Stimulated activated memory B cell treated with anti-CD40 and anti-IgM and Interleukin-4, amounts not matched to agents 10 μg/mL and 1 μg/mL and 100 μg/mL, for 72 hours (primary cell): ENCODE results near the gene LRRC74B.
"Not testable (repeated sequence)": the region's sequence is repeated elsewhere in the genome, so short reads cannot be mapped to it uniquely, and the experiment has no call there.

Source experiments
- ATAC-seq: fragments of 150-1000 bp; cut with Tn5 transposase; 2 replicates; pipeline ENCODE4 v1.10.0; 2021
- H3K27ac Mint-ChIP-seq: one replicate; pipeline ENCODE4 v1.8.0; 2022; ENCODE audit warnings: mild to moderate bottlenecking, mixed read lengths
- H3K27me3 Mint-ChIP-seq: one replicate; pipeline ENCODE4 v1.8.0; 2022; ENCODE audit warnings: mixed read lengths
- H3K36me3 Mint-ChIP-seq: one replicate; pipeline ENCODE4 v1.8.0; 2022; ENCODE audit warnings: mixed read lengths
- H3K4me1 Mint-ChIP-seq: one replicate; pipeline ENCODE4 v1.8.0; 2022; ENCODE audit warnings: mixed read lengths
- H3K4me3 Mint-ChIP-seq: one replicate; pipeline ENCODE4 v1.8.0; 2022; ENCODE audit warnings: mild to moderate bottlenecking, moderate library complexity, mixed read lengths
- H3K9me3 Mint-ChIP-seq: one replicate; pipeline ENCODE4 v1.8.0; 2022; ENCODE audit warnings: mixed read lengths

The LRRC74B gene

GRCh38 chr22:21039158-21039557 is 6.6 kb upstream of the LRRC74B start:
- not testable (repeated sequence) for H3K27ac Mint-ChIP-seq, ATAC-seq, H3K36me3 Mint-ChIP-seq, H3K4me3 Mint-ChIP-seq, H3K9me3 Mint-ChIP-seq
- Mint-ChIP-seq H3K4me1 (peaks cover 15% of the 10 kb centered on the region), H3K27me3 (peaks cover 42% of the 10 kb centered on the region)

DNA sequence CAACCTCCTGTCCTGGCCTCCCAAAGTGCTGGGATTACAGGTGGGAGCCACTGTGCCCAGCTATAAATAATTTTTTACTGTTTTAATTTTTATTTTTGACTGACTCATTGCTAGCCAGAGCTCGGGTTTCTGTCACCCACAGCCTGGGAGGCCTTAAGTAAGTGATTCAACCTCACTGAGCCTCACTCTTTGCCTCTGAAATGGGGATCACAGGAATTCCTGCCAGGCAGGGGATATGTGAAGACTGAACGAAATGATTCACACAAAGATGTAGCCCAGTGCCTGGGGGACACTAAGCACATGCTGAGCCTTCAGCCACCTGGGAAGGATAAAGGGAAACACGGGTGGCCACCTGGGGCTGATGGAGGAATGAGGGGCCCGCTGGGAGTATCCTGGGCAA is 3.8 kb upstream of the LRRC74B start:
- ATAC-seq, result no peak
- no peak overlapping the region for H3K4me3 Mint-ChIP-seq
- no peaks in the 10 kb centered on the region for H3K36me3 Mint-ChIP-seq
- no peaks in the 10 kb centered on the region for H3K9me3 Mint-ChIP-seq
- peaks cover 33% of the 10 kb centered on the region for H3K4me1 Mint-ChIP-seq
- H3K27me3 Mint-ChIP-seq, result peaks cover 53% of the 10 kb centered on the region
- H3K27ac Mint-ChIP-seq, result no peak overlapping the region

DNA sequence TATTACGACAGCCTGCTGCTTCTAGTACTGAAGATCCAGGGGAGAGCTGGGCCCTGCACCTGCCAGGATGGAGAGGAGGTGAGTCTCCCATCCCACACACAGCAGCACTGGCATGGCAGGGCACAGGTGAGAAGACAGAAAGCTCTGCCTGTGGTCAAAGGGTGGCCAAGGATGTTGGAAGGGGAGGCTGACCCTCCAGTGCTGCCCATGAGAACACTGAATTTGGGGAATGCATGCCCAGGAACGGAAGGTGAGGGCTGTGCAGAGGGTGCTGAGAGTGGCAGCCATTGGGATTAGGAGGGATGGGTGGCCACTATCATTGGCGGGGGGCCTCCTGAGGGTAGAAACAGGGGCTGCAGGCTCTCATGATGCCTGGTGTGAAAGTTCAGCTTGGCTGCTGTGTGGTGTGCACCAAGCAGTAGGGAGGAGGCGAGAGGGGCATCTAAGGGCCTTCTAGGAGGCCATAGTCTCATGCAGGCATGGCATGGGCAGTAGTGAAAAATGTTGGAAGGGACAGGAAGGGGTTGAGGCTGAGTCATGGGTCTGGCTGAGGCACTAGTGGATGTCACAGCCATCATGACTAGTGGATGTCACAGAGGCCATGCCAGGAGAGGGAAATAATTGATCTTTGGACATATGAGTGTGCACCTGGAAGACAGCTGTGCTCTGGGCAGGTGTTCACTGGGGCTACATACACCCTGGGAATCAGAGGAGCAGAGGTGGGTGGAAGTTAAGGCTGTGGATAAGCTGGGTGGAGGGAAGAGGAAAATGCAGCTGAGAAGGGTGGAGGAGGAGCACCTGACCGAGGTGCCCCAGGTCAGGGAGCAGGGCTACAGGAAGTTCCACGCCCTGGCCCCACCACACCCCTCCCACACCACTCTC is 2.5 kb upstream of the LRRC74B start:
- Mint-ChIP-seq H3K36me3 (no peaks in the 10 kb centered on the region), H3K27me3 (peaks cover 53% of the 10 kb centered on the region), H3K9me3 (no peaks in the 10 kb centered on the region), H3K4me1 (peaks cover 33% of the 10 kb centered on the region), H3K27ac (no peak overlapping the region), H3K4me3 (no peak overlapping the region)
- ATAC-seq, result no peak

DNA sequence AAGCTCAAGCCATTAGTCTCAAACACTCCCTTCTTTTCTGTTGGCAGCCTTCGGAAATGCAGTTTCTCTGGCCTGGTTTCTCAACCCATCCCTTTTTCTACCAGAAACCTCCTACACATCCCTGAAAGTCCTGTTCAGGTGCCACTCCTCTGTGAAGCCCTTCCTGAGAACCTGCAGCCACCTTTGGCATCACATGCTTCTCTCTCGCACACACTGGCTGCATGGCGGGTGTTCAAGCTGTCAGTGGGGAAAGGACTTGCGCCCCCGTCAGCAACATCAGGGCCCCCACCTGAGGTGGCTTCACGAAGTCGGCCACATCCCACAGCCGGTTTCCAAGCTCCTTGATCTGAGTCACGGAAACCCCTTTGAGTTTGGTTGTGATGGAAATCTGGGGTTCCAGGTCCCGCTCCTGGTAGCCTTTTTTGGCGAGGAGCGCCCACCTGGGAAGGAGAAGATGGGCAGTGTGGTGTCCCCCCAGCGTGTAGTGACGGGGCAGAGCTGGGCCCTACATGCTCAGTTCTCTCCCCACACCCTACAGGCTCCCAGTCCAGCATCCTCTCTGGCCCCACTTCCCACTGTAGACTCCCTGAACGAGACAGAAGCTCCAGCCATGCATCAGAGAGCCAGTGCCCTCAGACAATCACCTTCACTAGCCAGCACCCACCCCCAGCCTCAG is 1.7 kb upstream of the LRRC74B start:
- no peak for ATAC-seq
- Mint-ChIP-seq H3K27me3 (peaks cover 53% of the 10 kb centered on the region), H3K4me1 (peaks cover 33% of the 10 kb centered on the region), H3K9me3 (no peaks in the 10 kb centered on the region), H3K4me3 (no peak overlapping the region), H3K36me3 (no peaks in the 10 kb centered on the region), H3K27ac (no peak overlapping the region)

DNA sequence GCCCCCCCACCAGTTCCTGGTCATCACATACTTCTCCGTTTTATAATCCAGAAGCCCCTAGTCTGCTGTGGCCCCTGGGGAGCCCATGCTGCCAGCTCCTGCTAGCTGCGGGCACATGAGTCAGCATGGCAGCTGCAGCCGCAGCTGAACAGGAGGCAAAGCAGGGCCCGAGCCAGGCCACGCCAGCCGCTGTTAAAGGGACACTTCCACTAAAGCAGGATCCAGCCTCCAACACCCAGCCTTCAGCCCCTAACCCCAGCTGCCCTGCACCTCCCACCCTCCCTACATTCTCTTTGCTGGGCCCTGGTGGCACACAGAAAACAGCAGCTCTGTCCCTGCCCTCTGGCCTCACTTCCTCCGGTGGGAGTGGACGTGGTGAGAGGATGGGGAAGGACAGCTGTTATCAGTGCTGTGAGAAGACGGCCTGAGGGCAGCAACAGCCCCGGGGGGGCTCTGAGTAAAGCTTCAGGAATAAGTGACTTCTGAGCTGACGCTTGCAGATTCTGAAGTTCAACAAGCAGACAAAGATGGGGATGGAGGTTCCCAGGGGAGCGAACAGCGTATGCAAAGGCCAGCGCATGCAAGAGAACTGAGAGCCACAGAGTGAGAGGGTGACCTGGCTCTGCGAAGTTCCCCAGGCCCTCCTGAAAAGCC is 688 bp upstream of the LRRC74B start:
- Mint-ChIP-seq H3K4me1 (peaks cover 33% of the 10 kb centered on the region), H3K36me3 (no peaks in the 10 kb centered on the region), H3K27ac (peak overlapping the region; percentile 78), H3K9me3 (no peaks in the 10 kb centered on the region), H3K27me3 (peaks cover 47% of the 10 kb centered on the region), H3K4me3 (peak overlapping the region; percentile 88)
- peak; percentile 49 for ATAC-seq

DNA sequence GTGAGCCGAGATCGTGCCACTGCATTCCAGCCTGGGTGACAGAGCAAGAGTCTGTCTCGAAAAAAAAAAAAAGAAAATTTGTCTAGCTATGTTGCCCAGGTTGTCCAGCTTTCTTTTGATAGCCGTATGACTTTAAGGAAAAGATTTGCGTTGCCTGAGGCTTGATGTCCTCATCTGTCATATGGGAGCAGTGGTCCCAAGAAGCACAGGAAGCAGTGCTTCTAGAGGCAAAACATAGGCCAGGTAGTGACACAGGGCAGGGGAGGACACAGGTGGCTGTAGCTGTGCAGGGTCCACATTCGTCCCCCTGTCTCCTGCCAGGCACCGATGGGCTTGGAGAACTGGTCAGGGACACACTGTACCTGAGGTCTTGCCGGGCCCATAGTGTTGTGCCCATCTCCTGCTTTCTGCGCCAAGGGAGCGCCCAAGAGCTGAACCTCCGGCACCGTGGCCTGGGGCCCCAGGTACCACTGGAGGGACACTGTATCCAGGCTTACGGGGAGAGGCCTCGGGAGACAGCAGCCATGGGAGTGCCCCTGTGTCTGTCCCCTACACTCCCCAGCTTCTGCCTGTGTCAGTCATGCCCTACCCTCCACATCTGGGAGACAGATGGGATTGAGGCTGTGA is 1.4 kb downstream of the LRRC74B start:
- H3K36me3 Mint-ChIP-seq, result no peaks in the 10 kb centered on the region
- peaks cover 39% of the 10 kb centered on the region for H3K4me1 Mint-ChIP-seq
- no peak for ATAC-seq
- no peak overlapping the region for H3K4me3 Mint-ChIP-seq
- no peaks in the 10 kb centered on the region for H3K9me3 Mint-ChIP-seq
- H3K27ac Mint-ChIP-seq, result no peak overlapping the region
- peaks cover 48% of the 10 kb centered on the region for H3K27me3 Mint-ChIP-seq

DNA sequence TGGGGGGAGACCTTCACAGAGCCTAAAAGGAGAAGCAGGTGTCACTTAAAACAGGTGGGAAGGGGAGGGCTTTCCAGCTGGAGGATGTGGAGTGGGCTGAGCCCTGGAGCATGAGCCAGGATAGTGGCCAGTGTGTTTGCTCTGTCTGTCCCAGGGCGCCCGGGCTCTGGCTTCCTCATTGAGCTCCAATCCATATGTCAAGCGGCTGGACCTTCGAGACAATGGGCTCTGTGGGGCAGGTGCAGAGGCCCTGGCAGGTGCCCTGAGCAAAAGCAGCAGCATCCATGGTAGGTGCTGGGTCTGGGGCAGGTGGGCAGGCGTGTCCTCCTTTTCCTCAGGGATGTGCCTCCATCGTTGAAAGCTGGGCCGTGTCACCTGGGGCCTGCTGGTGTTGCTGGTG is 2.0 kb downstream of the LRRC74B start:
- Mint-ChIP-seq H3K27ac (no peak overlapping the region), H3K4me1 (peaks cover 39% of the 10 kb centered on the region), H3K36me3 (no peaks in the 10 kb centered on the region), H3K27me3 (peaks cover 44% of the 10 kb centered on the region), H3K9me3 (no peaks in the 10 kb centered on the region), H3K4me3 (no peak overlapping the region)
- no peak for ATAC-seq

DNA sequence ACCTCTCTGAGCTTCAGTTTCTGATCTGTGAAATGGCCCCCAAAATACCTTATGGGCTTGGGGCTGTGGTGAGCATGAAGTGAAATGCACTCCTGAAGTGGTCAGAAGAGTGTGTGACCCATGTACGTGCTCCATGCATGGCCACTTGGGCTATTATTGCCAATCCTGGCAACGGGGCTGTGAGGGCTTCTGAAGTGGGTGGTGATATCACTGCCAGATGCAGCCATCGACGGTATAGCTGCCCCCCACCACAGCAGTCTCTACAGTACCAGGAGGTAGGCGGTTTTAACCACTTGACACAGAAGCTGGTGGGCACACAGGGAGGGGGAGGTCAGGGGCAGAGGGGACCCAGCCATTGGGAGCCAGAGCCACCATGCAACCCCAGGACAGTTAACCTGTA is 2.7 kb downstream of the LRRC74B start:
- H3K27ac Mint-ChIP-seq, H3K9me3 Mint-ChIP-seq, H3K36me3 Mint-ChIP-seq, H3K4me3 Mint-ChIP-seq, ATAC-seq: not testable (repeated sequence)
- H3K4me1 Mint-ChIP-seq, result peaks cover 31% of the 10 kb centered on the region
- H3K27me3 Mint-ChIP-seq, result peaks cover 44% of the 10 kb centered on the region

GRCh38 chr22:21048965-21049364 is 3.2 kb downstream of the LRRC74B start:
- Mint-ChIP-seq H3K27me3 (peaks cover 44% of the 10 kb centered on the region), H3K4me1 (peaks cover 26% of the 10 kb centered on the region)
- not testable (repeated sequence) for ATAC-seq, H3K36me3 Mint-ChIP-seq, H3K27ac Mint-ChIP-seq, H3K9me3 Mint-ChIP-seq, H3K4me3 Mint-ChIP-seq

DNA sequence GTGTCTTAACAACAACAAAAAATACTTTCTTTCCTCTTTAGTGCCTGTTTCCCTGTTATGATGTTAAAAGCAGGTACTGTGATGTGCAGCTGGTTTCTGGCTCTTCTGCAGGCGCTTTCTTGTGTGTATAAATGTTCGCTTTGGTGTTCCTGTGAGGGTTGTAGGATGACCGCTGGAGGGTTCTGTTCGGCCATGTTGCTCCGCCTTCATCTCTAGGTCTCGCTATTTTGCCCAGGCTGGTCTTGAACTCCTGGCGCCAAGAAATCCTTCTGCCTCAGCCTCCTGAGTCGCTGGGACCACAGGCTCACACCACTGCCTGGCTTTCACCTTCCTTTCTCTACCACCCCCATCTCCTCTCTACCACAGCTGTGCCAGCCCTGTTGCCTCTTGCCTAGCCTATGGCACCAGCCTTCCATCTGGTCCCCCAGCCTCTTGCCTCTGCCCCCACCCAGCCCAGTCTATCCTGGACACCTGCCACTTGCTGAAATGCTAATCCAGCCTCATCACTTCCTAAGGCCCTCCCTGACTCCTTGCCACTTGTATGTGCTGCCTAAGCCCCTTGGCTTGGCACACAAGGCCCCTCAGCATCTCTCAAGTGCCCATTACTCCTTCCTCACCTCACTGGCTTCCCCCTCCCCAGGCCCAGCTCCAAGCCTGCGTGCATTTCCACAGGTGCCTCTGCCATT is 5.5 kb downstream of the LRRC74B start:
- Mint-ChIP-seq H3K4me3 (no peak overlapping the region), H3K27me3 (peaks cover 43% of the 10 kb centered on the region), H3K9me3 (no peaks in the 10 kb centered on the region), H3K36me3 (no peaks in the 10 kb centered on the region), H3K4me1 (peaks cover 16% of the 10 kb centered on the region), H3K27ac (no peak overlapping the region)
- ATAC-seq, result no peak

DNA sequence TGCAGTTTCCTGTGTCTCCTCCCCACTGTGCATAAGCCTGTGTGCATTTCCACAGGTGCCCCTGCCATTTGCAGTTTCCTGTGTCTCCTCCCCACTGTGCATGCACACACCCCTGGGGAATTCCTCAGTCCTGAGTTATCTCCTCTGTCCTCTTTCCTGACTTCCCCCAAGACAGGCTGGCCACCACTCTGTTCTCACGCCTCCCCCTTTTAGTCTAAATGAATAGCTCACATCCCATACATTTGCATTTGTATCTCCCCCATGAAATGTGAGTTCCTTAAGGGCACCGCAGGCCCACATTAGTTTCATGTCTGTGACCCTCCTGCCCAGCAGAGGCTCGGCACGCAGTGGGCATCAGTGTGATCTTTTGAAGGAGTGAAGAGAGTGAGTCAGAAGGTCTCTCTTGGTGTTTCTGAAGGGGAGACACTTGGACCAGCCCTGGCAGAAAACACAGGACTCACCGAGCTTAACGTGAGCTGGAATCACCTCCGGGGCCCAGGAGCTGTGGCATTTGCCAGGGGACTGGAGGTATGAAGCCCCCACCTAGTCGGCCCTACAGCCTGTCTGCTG is 6.2 kb downstream of the LRRC74B start:
- Mint-ChIP-seq H3K4me1 (peaks cover 16% of the 10 kb centered on the region), H3K9me3 (no peaks in the 10 kb centered on the region), H3K27ac (no peak overlapping the region), H3K36me3 (no peaks in the 10 kb centered on the region), H3K4me3 (no peak overlapping the region), H3K27me3 (peaks cover 49% of the 10 kb centered on the region)
- ATAC-seq, result no peak

GRCh38 chr22:21052715-21053459 is 7.1 kb downstream of the LRRC74B start:
- no peak for ATAC-seq
- no peak overlapping the region for H3K27ac Mint-ChIP-seq
- H3K9me3 Mint-ChIP-seq, result no peaks in the 10 kb centered on the region
- peaks cover 54% of the 10 kb centered on the region for H3K27me3 Mint-ChIP-seq
- H3K4me1 Mint-ChIP-seq, result peaks cover 16% of the 10 kb centered on the region
- no peak overlapping the region for H3K4me3 Mint-ChIP-seq
- H3K36me3 Mint-ChIP-seq, result no peaks in the 10 kb centered on the region

GRCh38 chr22:21054046-21054713 is 8.4 kb downstream of the LRRC74B start:
- Mint-ChIP-seq H3K4me1 (peaks cover 16% of the 10 kb centered on the region), H3K36me3 (no peaks in the 10 kb centered on the region), H3K4me3 (no peak overlapping the region), H3K9me3 (no peaks in the 10 kb centered on the region), H3K27ac (no peak overlapping the region), H3K27me3 (peaks cover 54% of the 10 kb centered on the region)
- ATAC-seq, result no peak
